Measurements from ENCODE around the gene FAM83D. TPM values are rescaled to one million over a fixed set of nuclear protein-coding genes. Genes with fewer than 3 reads are reported as not detected.

The FAM83D gene
- total RNA-seq, 1 experiment from 2014 or later, result 86.3 TPM

GRCh38 chr20:38975539-38976120 lies 49.4 kb downstream of the FAM83D start:
- no peaks in the 10 kb centered on the region for H3K9me3 ChIP-seq
- no peak for DNase-seq
- no peak overlapping the region for H3K27ac Mint-ChIP-seq (ENCODE audit: unreplicated experiment)
- no peaks in the 10 kb centered on the region for H3K27me3 Mint-ChIP-seq (ENCODE audit: insufficient read depth, unreplicated experiment)
- no peaks in the 10 kb centered on the region for H3K9me3 Mint-ChIP-seq (ENCODE audit: unreplicated experiment)
- TF ChIP-seq CTCF (IDR thresholded peaks at IDR 0.05; ENCODE audit: insufficient read depth in 1 of 2, low read depth in 1 of 2, low read length in 1 of 2, severe bottlenecking in 1 of 2, unreplicated experiment in 1 of 2), result no peak
- no peak overlapping the region for H3K4me3 ChIP-seq (ENCODE audit: low read depth, low read length)
- intact Hi-C loops (cut with micrococcal nuclease; ENCODE audit: unreplicated experiment), result no loop called here
- ChIA-PET POLR2A (no interaction called here), CTCF (no interaction called here)
- no peaks in the 10 kb centered on the region; the same call in 1 of the 2 replicates for H3K36me3 ChIP-seq (ENCODE audit: control insufficient read depth, insufficient read depth, low read length)
- H3K4me1 ChIP-seq, result no peaks in the 10 kb centered on the region
- no peak overlapping the region for H3K4me3 Mint-ChIP-seq (ENCODE audit: unreplicated experiment)
- peaks cover 3% of the 10 kb centered on the region for H3K36me3 Mint-ChIP-seq (ENCODE audit: insufficient read depth, unreplicated experiment)
- no peaks in the 10 kb centered on the region for H3K27me3 ChIP-seq (replicated peaks; ENCODE audit: control insufficient read depth, insufficient read depth, low read length)
- BruUV-seq (replicated peaks), result no TSS peak
- no peaks in the 10 kb centered on the region for H3K4me1 Mint-ChIP-seq (ENCODE audit: low read depth, unreplicated experiment)

- H3K27ac Mint-ChIP-seq (ENCODE audit: unreplicated experiment), result no peak overlapping the region
- CTCF ChIA-PET, result no interaction called here
- no peaks in the 10 kb centered on the region for H3K36me3 ChIP-seq (ENCODE audit: control insufficient read depth, insufficient read depth, low read length)
- no peaks in the 10 kb centered on the region for H3K9me3 ChIP-seq
- POLR2A ChIA-PET, result no interaction called here
- TF ChIP-seq CTCF (IDR thresholded peaks at IDR 0.05; ENCODE audit: insufficient read depth in 1 of 2, low read depth in 1 of 2, low read length in 1 of 2, severe bottlenecking in 1 of 2, unreplicated experiment in 1 of 2), result no peak
- peaks cover 18% of the 10 kb centered on the region for H3K4me1 Mint-ChIP-seq (ENCODE audit: low read depth, unreplicated experiment)
- peaks cover 5% of the 10 kb centered on the region for H3K36me3 Mint-ChIP-seq (ENCODE audit: insufficient read depth, unreplicated experiment)
- no peaks in the 10 kb centered on the region for H3K27me3 ChIP-seq (replicated peaks; ENCODE audit: control insufficient read depth, insufficient read depth, low read length)
- H3K27me3 Mint-ChIP-seq (ENCODE audit: insufficient read depth, unreplicated experiment), result no peaks in the 10 kb centered on the region
- H3K4me3 Mint-ChIP-seq (ENCODE audit: unreplicated experiment), result no peak overlapping the region
- no peaks in the 10 kb centered on the region for H3K9me3 Mint-ChIP-seq (ENCODE audit: unreplicated experiment)
- peaks cover 9% of the 10 kb centered on the region for H3K4me1 ChIP-seq
- BruUV-seq (replicated peaks), result no TSS peak
- no peak for DNase-seq
- no peak overlapping the region for H3K4me3 ChIP-seq (ENCODE audit: low read depth, low read length)
- intact Hi-C loops (cut with micrococcal nuclease; ENCODE audit: unreplicated experiment), result no loop called here
Measured at GRCh38 chr20:38979434-38979833, 53.2 kb downstream of the FAM83D start.

- TF ChIP-seq CTCF (IDR thresholded peaks at IDR 0.05; ENCODE audit: insufficient read depth in 1 of 2, low read depth in 1 of 2, low read length in 1 of 2, severe bottlenecking in 1 of 2, unreplicated experiment in 1 of 2), result no peak
- Mint-ChIP-seq H3K27me3 (ENCODE audit: insufficient read depth, unreplicated experiment) (no peaks in the 10 kb centered on the region), H3K27ac (ENCODE audit: unreplicated experiment) (no peak overlapping the region), H3K36me3 (ENCODE audit: insufficient read depth, unreplicated experiment) (peaks cover 8% of the 10 kb centered on the region), H3K4me1 (ENCODE audit: low read depth, unreplicated experiment) (peaks cover 18% of the 10 kb centered on the region), H3K4me3 (ENCODE audit: unreplicated experiment) (no peak overlapping the region), H3K9me3 (ENCODE audit: unreplicated experiment) (no peaks in the 10 kb centered on the region)
- Histone ChIP-seq H3K27me3 (replicated peaks; ENCODE audit: control insufficient read depth, insufficient read depth, low read length) (no peaks in the 10 kb centered on the region), H3K4me3 (ENCODE audit: low read depth, low read length) (no peak overlapping the region), H3K9me3 (no peaks in the 10 kb centered on the region), H3K36me3 (ENCODE audit: control insufficient read depth, insufficient read depth, low read length) (no peaks in the 10 kb centered on the region), H3K4me1 (peaks cover 9% of the 10 kb centered on the region)
- POLR2A ChIA-PET, result no interaction called here
- CTCF ChIA-PET, result interaction anchor here (1.0 kb wide), 1 partner anchor 17 kb away, joined by 3 read pairs; the partner anchor contains the start of gene DHX35
- no TSS peak for BruUV-seq (replicated peaks)
- intact Hi-C loops (cut with micrococcal nuclease; ENCODE audit: unreplicated experiment), result no loop called here
- no peak for DNase-seq
Measured at GRCh38 chr20:38979842-38980241, 53.6 kb downstream of the FAM83D start.

Data from Caco-2 (cell line).